ENCODE measurements around the gene FAM174B.

- TF ChIP-seq, protein P1, sequence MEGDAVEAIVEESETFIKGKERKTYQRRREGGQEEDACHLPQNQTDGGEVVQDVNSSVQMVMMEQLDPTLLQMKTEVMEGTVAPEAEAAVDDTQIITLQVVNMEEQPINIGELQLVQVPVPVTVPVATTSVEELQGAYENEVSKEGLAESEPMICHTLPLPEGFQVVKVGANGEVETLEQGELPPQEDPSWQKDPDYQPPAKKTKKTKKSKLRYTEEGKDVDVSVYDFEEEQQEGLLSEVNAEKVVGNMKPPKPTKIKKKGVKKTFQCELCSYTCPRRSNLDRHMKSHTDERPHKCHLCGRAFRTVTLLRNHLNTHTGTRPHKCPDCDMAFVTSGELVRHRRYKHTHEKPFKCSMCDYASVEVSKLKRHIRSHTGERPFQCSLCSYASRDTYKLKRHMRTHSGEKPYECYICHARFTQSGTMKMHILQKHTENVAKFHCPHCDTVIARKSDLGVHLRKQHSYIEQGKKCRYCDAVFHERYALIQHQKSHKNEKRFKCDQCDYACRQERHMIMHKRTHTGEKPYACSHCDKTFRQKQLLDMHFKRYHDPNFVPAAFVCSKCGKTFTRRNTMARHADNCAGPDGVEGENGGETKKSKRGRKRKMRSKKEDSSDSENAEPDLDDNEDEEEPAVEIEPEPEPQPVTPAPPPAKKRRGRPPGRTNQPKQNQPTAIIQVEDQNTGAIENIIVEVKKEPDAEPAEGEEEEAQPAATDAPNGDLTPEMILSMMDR (IDR thresholded peaks at IDR 0.05; ENCODE audit: insufficient read depth, low read length, poor library complexity, severe bottlenecking): no peak
- no peak for TF ChIP-seq EZH2phosphoT487 (conservative IDR thresholded peaks at IDR 0.05; ENCODE audit: low read length)
Observed at GRCh38 chr15:92631721-92632120, 23.9 kb downstream of the FAM174B start.

Measured in SU-DHL-6 (cell line).